Prostate gland (tissue), 2 donors: ENCODE data around the gene AVEN.

Experiments used
- CTCF ChIP-seq, 4 experiments: fragments of 200-600 bp in 2 of 4; fragments of 450-650 bp in 2 of 4; sonication (generic) in 2 of 4; IDR thresholded peaks; 1 replicate in 3 of 4; 2 replicates in 1 of 4; pipeline ENCODE4 v1.5.1; 2016 to 2019; ENCODE audit warnings: antibody characterized with exemption in 4 of 4, mild to moderate bottlenecking in 2 of 4, moderate library complexity in 2 of 4
- POLR2AphosphoS5 ChIP-seq: sonication (generic); formaldehyde crosslinking; IDR thresholded peaks from one replicate; pipeline ENCODE4 v1.6.1; 2017; ENCODE audit warnings: antibody characterized with exemption

GRCh38 chr15:34079904-34080303, 40.9 kb upstream of the AVEN start:
- TF ChIP-seq POLR2AphosphoS5 (no peak), CTCF (IDR thresholded peaks at IDR 0.05) (no peak)
